Fibroblast of skin of right biceps (primary cell): ENCODE data around the gene PTK6.
"Not testable (repeated sequence)": the region's sequence is repeated elsewhere in the genome, so short reads cannot be mapped to it uniquely, and the experiment has no call there.

Experiments
- DNase-seq: peaks from one replicate; pipeline ENCODE4 v3.0.0-alpha.2; 2013

PTK6 gene

GRCh38 chr20:63568986-63569949 lies 32.1 kb upstream of the PTK6 start:
- no peak for DNase-seq

GRCh38 chr20:63568170-63568981 lies 31.2 kb upstream of the PTK6 start:
- DNase-seq = no peak

- no peak for DNase-seq
Observed at GRCh38 chr20:63567386-63568169, 30.4 kb upstream of the PTK6 start.

GRCh38 chr20:63567136-63567385 lies 29.9 kb upstream of the PTK6 start:
- DNase-seq = no peak

GRCh38 chr20:63566395-63567135 lies 29.4 kb upstream of the PTK6 start:
- DNase-seq = no peak

- no peak for DNase-seq
Observed at GRCh38 chr20:63565699-63566335, 28.6 kb upstream of the PTK6 start.

GRCh38 chr20:63565021-63565698 lies 28.0 kb upstream of the PTK6 start:
- DNase-seq = no peak

GRCh38 chr20:63564036-63564810 lies 27.0 kb upstream of the PTK6 start:
- DNase-seq = no peak

GRCh38 chr20:63563225-63563935 lies 26.2 kb upstream of the PTK6 start:
- DNase-seq = no peak

GRCh38 chr20:63562461-63563224 lies 25.5 kb upstream of the PTK6 start:
- DNase-seq = no peak

- DNase-seq = no peak
Observed at GRCh38 chr20:63561624-63562396, 24.6 kb upstream of the PTK6 start.

GRCh38 chr20:63560856-63561609 lies 23.9 kb upstream of the PTK6 start:
- no peak for DNase-seq

GRCh38 chr20:63560333-63560805 lies 23.2 kb upstream of the PTK6 start:
- DNase-seq = no peak

- DNase-seq = not testable (repeated sequence)
Observed at GRCh38 chr20:63559485-63560332, 22.5 kb upstream of the PTK6 start.

GRCh38 chr20:63558804-63559484 lies 21.8 kb upstream of the PTK6 start:
- DNase-seq = no peak

- DNase-seq = no peak
Observed at GRCh38 chr20:63557481-63557891, 20.3 kb upstream of the PTK6 start.
